C4-2B (cell line): ENCODE data around the gene CCR5AS.

ENCODE experiments used
- ZFX ChIP-seq: fragments of 450-650 bp; IDR thresholded peaks from 2 replicates; pipeline ENCODE4 v1.6.1; 2017
- TF ChIP-seq, protein P1 (sequence below): fragments of 450-650 bp; conservative IDR thresholded peaks from 2 replicates; pipeline ENCODE4 v1.5.1; 2017; ENCODE audit warnings: mild to moderate bottlenecking

DNA sequence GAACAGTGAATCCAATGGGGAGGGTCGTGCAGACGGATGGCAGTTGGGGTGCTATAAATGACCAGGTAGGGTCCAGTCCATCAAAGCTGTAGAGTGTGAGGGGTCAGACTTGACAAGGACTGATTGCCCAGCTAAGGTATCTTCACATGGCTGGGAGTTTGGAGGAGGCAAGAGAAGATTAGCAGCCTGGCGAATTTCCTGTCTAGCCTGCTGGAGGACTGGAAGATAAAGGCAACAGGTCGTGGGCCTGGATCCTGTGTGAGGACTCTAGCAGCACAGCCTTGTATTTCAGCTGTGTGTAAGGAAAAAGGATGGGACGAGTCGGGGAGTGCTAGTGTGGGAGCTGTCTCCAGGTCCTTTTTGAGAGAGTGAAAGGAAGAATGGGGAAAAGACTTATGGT is 17.6 kb downstream of the CCR5AS start:
- TF ChIP-seq, protein P1, sequence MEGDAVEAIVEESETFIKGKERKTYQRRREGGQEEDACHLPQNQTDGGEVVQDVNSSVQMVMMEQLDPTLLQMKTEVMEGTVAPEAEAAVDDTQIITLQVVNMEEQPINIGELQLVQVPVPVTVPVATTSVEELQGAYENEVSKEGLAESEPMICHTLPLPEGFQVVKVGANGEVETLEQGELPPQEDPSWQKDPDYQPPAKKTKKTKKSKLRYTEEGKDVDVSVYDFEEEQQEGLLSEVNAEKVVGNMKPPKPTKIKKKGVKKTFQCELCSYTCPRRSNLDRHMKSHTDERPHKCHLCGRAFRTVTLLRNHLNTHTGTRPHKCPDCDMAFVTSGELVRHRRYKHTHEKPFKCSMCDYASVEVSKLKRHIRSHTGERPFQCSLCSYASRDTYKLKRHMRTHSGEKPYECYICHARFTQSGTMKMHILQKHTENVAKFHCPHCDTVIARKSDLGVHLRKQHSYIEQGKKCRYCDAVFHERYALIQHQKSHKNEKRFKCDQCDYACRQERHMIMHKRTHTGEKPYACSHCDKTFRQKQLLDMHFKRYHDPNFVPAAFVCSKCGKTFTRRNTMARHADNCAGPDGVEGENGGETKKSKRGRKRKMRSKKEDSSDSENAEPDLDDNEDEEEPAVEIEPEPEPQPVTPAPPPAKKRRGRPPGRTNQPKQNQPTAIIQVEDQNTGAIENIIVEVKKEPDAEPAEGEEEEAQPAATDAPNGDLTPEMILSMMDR: no peak
- TF ChIP-seq ZFX: no peak
